Measurements from ENCODE around the gene ASPHD2.

ASPHD2 gene

DNA sequence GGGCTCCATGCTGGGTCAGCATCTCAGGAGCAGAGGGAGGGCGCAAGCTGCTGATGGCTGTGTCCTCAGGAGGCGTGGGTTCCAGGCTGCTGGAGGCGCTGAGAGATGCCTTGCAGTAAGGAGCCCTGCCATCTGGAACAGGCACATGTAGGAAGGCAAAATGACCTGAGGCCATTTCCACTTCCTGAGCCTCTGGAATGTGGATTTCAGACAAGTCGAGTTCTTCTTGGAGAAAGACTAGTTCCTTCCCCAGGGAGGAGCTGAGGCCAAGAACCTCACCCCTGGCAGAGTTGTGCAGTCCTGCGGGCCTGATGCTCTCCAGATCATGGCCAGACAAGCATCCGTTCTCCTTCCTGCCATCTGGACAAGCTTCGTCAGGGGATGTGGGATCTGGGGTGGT lies 35.3 kb downstream of the ASPHD2 start:
- Histone ChIP-seq H3K9ac (ENCODE audit: low read depth, low read length) (no peak overlapping the region), H3K27me3 (ENCODE audit: control insufficient read depth, insufficient read depth, low read length) (no peaks in the 10 kb centered on the region), H3K4me1 (ENCODE audit: control insufficient read depth, insufficient read depth, low read length) (peaks cover 3% of the 10 kb centered on the region), H3K36me3 (ENCODE audit: control insufficient read depth, insufficient read depth, low read length) (peaks cover 44% of the 10 kb centered on the region), H3K4me3 (ENCODE audit: low read depth, low read length) (no peak overlapping the region), H3K9me3 (ENCODE audit: control insufficient read depth, insufficient read depth, low read length) (no peaks in the 10 kb centered on the region)

DNA sequence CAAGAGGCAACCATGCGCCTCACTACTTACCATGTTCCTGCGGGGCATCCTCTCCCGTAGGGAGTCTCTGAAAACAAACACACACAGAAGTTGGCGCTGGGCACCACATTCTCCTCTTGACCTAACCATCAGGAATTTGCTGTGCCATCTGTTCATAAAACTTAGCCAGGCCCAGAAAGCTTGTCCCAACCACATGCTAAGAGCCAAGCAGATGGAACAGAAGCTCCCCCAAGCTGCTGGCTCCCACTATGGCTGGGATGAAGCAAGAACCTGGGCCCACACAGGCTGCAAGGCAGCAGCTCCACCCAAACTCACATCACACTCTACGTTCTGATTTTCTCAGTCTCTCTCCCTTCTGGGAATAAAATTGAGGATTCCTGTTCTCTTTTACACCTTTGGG lies 37.1 kb downstream of the ASPHD2 start:
- Histone ChIP-seq H3K4me3 (ENCODE audit: low read depth, low read length) (no peak overlapping the region), H3K4me1 (ENCODE audit: control insufficient read depth, insufficient read depth, low read length) (peaks cover 3% of the 10 kb centered on the region), H3K36me3 (ENCODE audit: control insufficient read depth, insufficient read depth, low read length) (peaks cover 53% of the 10 kb centered on the region), H3K9me3 (ENCODE audit: control insufficient read depth, insufficient read depth, low read length) (no peaks in the 10 kb centered on the region), H3K9ac (ENCODE audit: low read depth, low read length) (no peak overlapping the region), H3K27me3 (ENCODE audit: control insufficient read depth, insufficient read depth, low read length) (no peaks in the 10 kb centered on the region)

DNA sequence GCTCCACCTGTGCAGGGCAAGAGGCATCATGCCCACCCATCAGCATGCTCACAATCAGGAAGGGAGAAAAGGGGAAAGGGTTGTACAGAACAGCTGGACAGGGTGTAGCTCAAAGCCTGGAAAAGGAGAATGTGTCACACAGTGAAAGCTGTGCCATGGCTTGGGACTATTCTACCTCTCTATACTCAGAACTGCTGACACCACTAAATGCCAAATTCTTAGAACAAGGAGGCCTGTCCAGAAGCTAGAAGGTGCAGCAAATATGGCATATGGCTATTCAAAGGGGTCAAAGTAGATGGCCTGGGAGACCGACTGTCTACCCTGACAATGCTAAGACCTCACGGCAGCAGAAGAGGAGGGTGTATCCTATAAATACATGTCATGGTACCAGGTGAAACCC lies 41.7 kb downstream of the ASPHD2 start:
- Histone ChIP-seq H3K4me1 (ENCODE audit: control insufficient read depth, insufficient read depth, low read length) (no peaks in the 10 kb centered on the region), H3K9me3 (ENCODE audit: control insufficient read depth, insufficient read depth, low read length) (no peaks in the 10 kb centered on the region), H3K9ac (ENCODE audit: low read depth, low read length) (no peak overlapping the region), H3K36me3 (ENCODE audit: control insufficient read depth, insufficient read depth, low read length) (peaks cover 35% of the 10 kb centered on the region), H3K4me3 (ENCODE audit: low read depth, low read length) (no peak overlapping the region), H3K27me3 (ENCODE audit: control insufficient read depth, insufficient read depth, low read length) (no peaks in the 10 kb centered on the region)

DNA sequence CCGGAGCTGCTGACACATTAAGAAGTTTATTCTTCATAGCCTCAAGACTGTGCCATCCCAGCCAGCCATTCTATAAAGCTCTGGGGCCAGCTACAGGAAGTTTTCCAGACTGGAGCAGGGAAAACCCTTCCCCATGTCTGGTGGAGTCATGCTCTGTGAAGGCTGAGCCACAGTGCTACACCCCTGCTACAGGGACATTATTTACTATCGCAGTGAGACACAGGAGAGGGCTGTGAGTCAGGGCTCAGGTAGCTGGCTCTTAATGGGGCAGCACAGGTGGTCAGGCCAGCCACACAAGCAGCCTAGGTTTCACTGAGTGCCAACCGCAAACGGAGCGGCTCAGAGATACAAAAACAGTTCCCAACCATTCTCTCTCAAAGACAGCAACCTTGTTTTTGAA lies 42.5 kb downstream of the ASPHD2 start:
- H3K4me3 ChIP-seq (ENCODE audit: low read depth, low read length) = no peak overlapping the region
- H3K9ac ChIP-seq (ENCODE audit: low read depth, low read length) = no peak overlapping the region
- H3K4me1 ChIP-seq (ENCODE audit: control insufficient read depth, insufficient read depth, low read length) = no peaks in the 10 kb centered on the region
- no peaks in the 10 kb centered on the region for H3K27me3 ChIP-seq (ENCODE audit: control insufficient read depth, insufficient read depth, low read length)
- peaks cover 28% of the 10 kb centered on the region for H3K36me3 ChIP-seq (ENCODE audit: control insufficient read depth, insufficient read depth, low read length)
- no peaks in the 10 kb centered on the region for H3K9me3 ChIP-seq (ENCODE audit: control insufficient read depth, insufficient read depth, low read length)

DNA sequence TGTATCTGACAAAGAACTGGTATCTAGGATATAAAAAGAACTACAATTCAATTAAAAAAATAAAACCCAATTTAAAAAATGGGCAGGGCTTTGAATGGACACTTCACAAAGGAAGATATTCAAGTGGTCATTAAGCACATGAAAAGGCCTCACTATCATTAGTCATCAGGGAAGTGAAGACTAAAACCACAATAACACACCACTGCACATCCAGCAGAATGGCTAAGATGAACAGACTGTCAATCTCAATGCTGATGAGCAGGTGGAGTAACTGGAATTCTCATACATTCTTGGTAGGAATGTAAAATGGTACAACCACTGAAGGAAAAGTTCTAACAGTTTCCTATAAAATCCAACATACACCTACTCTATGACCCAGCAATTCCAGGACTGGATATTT lies 45.6 kb downstream of the ASPHD2 start:
- Histone ChIP-seq H3K4me1 (ENCODE audit: control insufficient read depth, insufficient read depth, low read length) (no peaks in the 10 kb centered on the region), H3K4me3 (ENCODE audit: low read depth, low read length) (no peak overlapping the region), H3K27me3 (ENCODE audit: control insufficient read depth, insufficient read depth, low read length) (no peaks in the 10 kb centered on the region), H3K9me3 (ENCODE audit: control insufficient read depth, insufficient read depth, low read length) (no peaks in the 10 kb centered on the region), H3K9ac (ENCODE audit: low read depth, low read length) (no peak overlapping the region), H3K36me3 (ENCODE audit: control insufficient read depth, insufficient read depth, low read length) (peaks cover 29% of the 10 kb centered on the region)

DNA sequence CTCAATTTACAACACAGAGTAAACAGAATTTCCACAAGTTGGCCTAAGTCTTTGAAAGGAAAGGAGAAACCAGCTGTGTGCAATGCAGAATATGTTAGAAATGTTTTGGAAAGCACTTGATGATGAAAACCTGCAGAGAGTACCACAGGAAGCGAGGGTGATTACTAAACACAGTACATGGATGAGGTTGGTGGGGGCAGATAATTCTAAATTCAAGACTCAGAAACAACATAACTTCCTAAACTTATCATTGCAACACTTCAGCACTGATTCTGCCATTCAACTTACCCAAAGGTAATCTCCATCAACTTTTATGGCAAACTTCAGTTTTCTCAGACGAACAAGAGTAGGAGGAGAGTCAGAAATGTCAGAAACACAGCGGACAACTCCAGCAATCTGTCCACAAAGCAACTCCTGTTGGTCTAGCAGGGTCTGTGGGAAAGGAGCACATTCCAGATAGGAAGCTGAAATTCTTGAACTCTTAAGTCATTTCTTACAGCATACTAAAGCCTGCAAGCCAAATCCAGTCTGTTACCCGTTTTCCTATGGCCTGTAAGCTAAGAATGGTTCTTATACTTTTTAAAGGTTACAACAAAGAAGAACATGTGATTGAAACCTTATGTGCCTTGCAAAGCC lies 47.8 kb downstream of the ASPHD2 start:
- H3K4me3 ChIP-seq (ENCODE audit: low read depth, low read length) = no peak overlapping the region
- no peaks in the 10 kb centered on the region for H3K27me3 ChIP-seq (ENCODE audit: control insufficient read depth, insufficient read depth, low read length)
- H3K36me3 ChIP-seq (ENCODE audit: control insufficient read depth, insufficient read depth, low read length) = peaks cover 23% of the 10 kb centered on the region
- H3K9ac ChIP-seq (ENCODE audit: low read depth, low read length) = no peak overlapping the region
- H3K9me3 ChIP-seq (ENCODE audit: control insufficient read depth, insufficient read depth, low read length) = no peaks in the 10 kb centered on the region
- peaks cover 6% of the 10 kb centered on the region for H3K4me1 ChIP-seq (ENCODE audit: control insufficient read depth, insufficient read depth, low read length)

DNA sequence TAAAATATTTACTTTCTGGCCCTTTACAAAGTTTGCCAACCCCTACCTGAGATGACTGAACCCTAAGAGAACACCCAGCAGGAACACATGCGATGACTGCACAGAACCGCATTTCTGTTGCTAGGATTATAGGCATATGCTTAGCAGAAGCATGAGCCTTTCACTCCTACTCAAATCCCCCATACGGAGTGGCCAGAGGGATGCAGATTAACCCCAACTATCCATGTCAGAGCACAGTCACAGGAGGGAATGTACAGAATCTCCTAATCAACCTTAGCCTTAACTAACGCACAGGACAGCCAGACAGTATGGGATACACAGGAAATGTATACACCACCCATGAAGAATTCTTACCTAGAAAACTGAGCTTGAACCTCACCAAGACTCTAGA lies 48.3 kb downstream of the ASPHD2 start:
- Histone ChIP-seq H3K36me3 (ENCODE audit: control insufficient read depth, insufficient read depth, low read length) (peaks cover 23% of the 10 kb centered on the region), H3K4me3 (ENCODE audit: low read depth, low read length) (no peak overlapping the region), H3K9me3 (ENCODE audit: control insufficient read depth, insufficient read depth, low read length) (no peaks in the 10 kb centered on the region), H3K9ac (ENCODE audit: low read depth, low read length) (no peak overlapping the region), H3K27me3 (ENCODE audit: control insufficient read depth, insufficient read depth, low read length) (no peaks in the 10 kb centered on the region), H3K4me1 (ENCODE audit: control insufficient read depth, insufficient read depth, low read length) (peaks cover 7% of the 10 kb centered on the region)

DNA sequence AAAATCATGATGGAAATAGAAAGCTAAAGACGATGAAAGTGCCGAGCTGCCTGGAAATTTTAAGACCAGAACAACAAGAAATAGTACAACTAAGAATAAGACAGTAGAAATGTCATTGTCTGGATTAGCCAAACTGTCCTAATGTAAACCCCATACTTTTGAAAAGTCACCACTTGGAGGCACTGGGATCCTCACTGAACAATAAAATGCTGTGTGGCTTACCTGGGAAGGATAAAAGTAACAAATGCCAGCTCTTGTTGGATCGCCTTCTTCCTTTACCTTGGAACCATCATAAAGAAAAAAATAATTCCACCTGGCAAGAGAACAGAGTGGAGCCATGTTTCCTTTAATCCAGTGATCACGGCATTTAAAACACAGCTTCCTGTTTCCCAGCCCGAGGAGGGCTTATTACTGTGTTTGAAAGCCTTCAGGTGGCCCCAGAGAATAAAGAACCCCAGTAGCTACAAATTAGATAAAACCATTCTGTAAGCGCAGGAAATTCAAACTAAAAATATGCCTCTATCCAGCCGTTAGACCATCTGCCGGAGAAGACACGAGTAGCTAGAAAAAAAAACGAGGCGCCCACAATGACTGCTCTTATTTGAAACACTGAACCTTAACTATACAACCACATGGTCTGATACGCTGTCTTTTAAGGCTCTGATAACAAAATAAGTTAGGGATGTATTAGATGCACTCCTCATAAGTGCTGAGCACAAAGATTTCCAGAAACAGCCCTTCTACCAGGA lies 50.2 kb downstream of the ASPHD2 start:
- Histone ChIP-seq H3K4me1 (ENCODE audit: control insufficient read depth, insufficient read depth, low read length) (peaks cover 13% of the 10 kb centered on the region), H3K36me3 (ENCODE audit: control insufficient read depth, insufficient read depth, low read length) (peaks cover 16% of the 10 kb centered on the region), H3K27me3 (ENCODE audit: control insufficient read depth, insufficient read depth, low read length) (no peaks in the 10 kb centered on the region), H3K4me3 (ENCODE audit: low read depth, low read length) (peak overlapping the region; percentile 5), H3K9ac (ENCODE audit: low read depth, low read length) (peak overlapping the region; percentile 28), H3K9me3 (ENCODE audit: control insufficient read depth, insufficient read depth, low read length) (no peaks in the 10 kb centered on the region)

DNA sequence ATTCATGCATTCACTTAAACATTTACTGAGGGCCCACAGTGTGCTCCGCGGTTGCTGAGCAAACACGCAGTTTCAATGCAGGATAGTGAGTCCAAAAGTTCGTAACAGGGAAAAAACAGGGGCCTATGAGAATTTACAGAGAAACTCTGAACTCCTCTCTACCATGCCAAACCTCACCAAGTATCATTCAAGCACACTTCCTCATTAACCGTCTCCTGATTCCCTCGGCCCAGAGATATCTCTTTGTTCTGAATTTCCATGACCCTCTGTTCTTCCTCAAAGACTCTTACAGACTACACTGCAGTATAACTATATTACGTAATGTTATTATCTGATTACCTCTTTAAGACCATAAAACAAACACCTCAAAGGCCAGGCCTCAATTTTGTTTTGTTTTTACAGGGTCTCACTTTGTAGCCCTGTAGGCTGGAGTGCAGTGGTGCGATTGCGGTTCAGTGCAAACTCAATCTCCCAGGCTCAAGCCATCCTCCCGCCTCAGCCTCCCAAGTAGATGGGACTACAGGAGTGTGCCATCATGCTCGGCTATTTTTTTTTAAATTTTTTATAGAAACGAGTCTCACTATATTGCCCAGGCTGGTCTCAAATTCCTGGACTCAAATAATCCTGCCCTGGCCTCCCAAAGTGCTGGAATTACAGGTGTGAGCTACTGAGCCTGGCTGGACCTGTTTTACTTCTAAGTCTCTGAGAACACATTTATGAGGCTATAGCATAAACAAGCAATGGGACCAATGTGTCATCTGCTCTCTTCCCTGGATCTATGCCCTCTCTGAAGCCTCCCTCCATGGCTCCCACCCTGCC lies 50.9 kb downstream of the ASPHD2 start:
- Histone ChIP-seq H3K4me1 (ENCODE audit: control insufficient read depth, insufficient read depth, low read length) (peaks cover 14% of the 10 kb centered on the region), H3K9ac (ENCODE audit: low read depth, low read length) (peak overlapping the region; percentile 28), H3K9me3 (ENCODE audit: control insufficient read depth, insufficient read depth, low read length) (no peaks in the 10 kb centered on the region), H3K27me3 (ENCODE audit: control insufficient read depth, insufficient read depth, low read length) (no peaks in the 10 kb centered on the region), H3K36me3 (ENCODE audit: control insufficient read depth, insufficient read depth, low read length) (peaks cover 16% of the 10 kb centered on the region), H3K4me3 (ENCODE audit: low read depth, low read length) (peak overlapping the region; percentile 5)

DNA sequence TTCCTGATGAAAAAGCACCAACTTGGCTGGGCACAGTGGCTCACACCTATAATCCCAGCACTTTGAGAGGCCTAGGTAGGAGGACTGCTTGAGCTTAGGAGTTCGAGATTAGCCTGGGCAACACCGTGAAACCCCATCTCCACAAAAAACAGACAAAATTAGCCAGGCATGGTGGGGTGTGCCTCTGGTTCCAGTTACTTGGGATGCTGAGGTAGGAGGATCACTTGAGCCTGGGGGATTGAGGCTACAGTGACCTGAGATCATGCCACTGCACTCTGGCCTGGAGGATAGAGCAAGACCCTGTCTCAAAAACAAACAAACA lies 51.5 kb downstream of the ASPHD2 start:
- Histone ChIP-seq H3K27me3 (ENCODE audit: control insufficient read depth, insufficient read depth, low read length) (no peaks in the 10 kb centered on the region), H3K36me3 (ENCODE audit: control insufficient read depth, insufficient read depth, low read length) (peaks cover 16% of the 10 kb centered on the region), H3K9ac (ENCODE audit: low read depth, low read length) (no peak overlapping the region), H3K9me3 (ENCODE audit: control insufficient read depth, insufficient read depth, low read length) (no peaks in the 10 kb centered on the region), H3K4me3 (ENCODE audit: low read depth, low read length) (no peak overlapping the region), H3K4me1 (ENCODE audit: control insufficient read depth, insufficient read depth, low read length) (peaks cover 15% of the 10 kb centered on the region)

DNA sequence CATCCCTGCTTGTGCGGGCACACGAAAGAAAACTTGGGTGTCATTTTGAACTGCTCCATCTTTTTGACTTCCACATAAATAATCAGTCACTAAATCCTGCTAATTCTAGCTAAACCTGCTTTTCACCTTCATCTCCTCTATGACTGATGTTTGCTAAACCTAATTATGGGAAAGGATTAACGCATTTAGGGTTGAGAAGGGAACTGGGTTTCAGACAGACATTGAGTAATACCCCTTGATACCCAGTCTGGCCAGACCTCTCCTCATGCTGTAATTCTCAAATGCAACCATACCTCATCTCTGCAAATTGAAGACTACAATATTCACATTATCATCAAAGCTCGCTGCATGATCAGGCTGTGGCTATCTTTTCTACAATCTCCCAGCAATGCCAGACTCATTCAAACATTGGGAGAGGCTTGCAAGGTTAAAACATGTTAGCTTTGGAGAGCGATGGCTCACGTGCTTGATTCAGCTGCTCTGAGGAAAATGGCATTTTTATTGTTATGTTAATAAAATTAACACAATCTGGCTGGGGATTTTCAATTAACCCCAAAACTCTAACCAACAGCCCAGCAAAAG lies 52.1 kb downstream of the ASPHD2 start:
- H3K27me3 ChIP-seq (ENCODE audit: control insufficient read depth, insufficient read depth, low read length) = no peaks in the 10 kb centered on the region
- H3K36me3 ChIP-seq (ENCODE audit: control insufficient read depth, insufficient read depth, low read length) = peaks cover 16% of the 10 kb centered on the region
- H3K9ac ChIP-seq (ENCODE audit: low read depth, low read length) = peak overlapping the region; percentile 62
- H3K4me3 ChIP-seq (ENCODE audit: low read depth, low read length) = no peak overlapping the region
- no peaks in the 10 kb centered on the region for H3K9me3 ChIP-seq (ENCODE audit: control insufficient read depth, insufficient read depth, low read length)
- H3K4me1 ChIP-seq (ENCODE audit: control insufficient read depth, insufficient read depth, low read length) = peaks cover 15% of the 10 kb centered on the region

Measured in iPS-15b (cell line).